Measurements from ENCODE around the gene OSBP2.

OSBP2 gene

GRCh38 chr22:30856741-30857502 is 162.2 kb downstream of the OSBP2 start:
- DNase-seq (ENCODE audit: low read depth): no peak
- TF ChIP-seq, protein P1, sequence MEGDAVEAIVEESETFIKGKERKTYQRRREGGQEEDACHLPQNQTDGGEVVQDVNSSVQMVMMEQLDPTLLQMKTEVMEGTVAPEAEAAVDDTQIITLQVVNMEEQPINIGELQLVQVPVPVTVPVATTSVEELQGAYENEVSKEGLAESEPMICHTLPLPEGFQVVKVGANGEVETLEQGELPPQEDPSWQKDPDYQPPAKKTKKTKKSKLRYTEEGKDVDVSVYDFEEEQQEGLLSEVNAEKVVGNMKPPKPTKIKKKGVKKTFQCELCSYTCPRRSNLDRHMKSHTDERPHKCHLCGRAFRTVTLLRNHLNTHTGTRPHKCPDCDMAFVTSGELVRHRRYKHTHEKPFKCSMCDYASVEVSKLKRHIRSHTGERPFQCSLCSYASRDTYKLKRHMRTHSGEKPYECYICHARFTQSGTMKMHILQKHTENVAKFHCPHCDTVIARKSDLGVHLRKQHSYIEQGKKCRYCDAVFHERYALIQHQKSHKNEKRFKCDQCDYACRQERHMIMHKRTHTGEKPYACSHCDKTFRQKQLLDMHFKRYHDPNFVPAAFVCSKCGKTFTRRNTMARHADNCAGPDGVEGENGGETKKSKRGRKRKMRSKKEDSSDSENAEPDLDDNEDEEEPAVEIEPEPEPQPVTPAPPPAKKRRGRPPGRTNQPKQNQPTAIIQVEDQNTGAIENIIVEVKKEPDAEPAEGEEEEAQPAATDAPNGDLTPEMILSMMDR (conservative IDR thresholded peaks at IDR 0.05; ENCODE audit: low read depth, low read length): no peak
- no peak overlapping the region for H3K4me3 ChIP-seq (ENCODE audit: low read length)

GRCh38 chr22:30857791-30858190 is 163.1 kb downstream of the OSBP2 start:
- H3K4me3 ChIP-seq (ENCODE audit: low read length): no peak overlapping the region
- TF ChIP-seq, protein P1 (conservative IDR thresholded peaks at IDR 0.05; ENCODE audit: low read depth, low read length): no peak
- no peak for DNase-seq (ENCODE audit: low read depth)

DNA sequence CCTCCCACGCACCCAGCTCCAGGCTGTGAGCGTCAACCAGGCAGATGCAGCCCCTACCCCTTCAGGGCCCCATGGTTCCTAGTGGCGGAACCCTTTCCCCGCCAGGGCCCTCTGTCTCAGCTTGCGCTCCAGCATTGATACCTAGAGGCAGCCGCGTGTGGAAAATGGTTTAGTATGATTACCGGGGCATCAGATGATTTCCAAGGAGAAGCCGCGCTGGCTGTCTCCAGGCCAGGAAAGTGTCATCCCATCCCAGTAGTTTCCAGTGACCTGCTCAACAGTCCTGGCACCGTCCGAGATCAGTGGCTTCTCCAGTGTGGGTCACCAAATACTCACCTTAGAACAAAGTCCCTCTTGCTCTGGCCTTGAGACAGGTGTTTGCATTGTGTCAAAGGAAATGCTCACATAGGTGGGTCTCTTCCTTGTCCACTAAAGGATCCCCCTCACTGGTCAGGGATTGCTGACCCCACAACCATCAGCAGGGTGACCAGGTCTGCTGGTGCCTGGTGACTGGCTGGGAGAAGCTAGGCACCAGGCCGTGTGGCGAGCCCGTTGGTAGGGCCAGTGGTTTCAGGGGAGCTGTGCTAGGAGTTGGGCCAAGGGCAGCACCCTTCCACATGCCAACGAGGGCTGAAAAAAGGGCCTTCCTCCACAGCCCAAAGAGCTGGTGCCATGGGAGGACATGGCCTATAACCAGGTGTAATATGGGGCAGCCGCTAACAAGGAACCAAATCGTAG is 164.5 kb downstream of the OSBP2 start:
- TF ChIP-seq, protein P1 (conservative IDR thresholded peaks at IDR 0.05; ENCODE audit: low read depth, low read length): no peak
- no peak overlapping the region for H3K4me3 ChIP-seq (ENCODE audit: low read length)
- DNase-seq (ENCODE audit: low read depth): no peak

- H3K4me3 ChIP-seq (ENCODE audit: low read length): no peak overlapping the region
- TF ChIP-seq, protein P1 (conservative IDR thresholded peaks at IDR 0.05; ENCODE audit: low read depth, low read length): no peak
- no peak for DNase-seq (ENCODE audit: low read depth)
Observed at GRCh38 chr22:30859714-30860095, 165.0 kb downstream of the OSBP2 start.

DNA sequence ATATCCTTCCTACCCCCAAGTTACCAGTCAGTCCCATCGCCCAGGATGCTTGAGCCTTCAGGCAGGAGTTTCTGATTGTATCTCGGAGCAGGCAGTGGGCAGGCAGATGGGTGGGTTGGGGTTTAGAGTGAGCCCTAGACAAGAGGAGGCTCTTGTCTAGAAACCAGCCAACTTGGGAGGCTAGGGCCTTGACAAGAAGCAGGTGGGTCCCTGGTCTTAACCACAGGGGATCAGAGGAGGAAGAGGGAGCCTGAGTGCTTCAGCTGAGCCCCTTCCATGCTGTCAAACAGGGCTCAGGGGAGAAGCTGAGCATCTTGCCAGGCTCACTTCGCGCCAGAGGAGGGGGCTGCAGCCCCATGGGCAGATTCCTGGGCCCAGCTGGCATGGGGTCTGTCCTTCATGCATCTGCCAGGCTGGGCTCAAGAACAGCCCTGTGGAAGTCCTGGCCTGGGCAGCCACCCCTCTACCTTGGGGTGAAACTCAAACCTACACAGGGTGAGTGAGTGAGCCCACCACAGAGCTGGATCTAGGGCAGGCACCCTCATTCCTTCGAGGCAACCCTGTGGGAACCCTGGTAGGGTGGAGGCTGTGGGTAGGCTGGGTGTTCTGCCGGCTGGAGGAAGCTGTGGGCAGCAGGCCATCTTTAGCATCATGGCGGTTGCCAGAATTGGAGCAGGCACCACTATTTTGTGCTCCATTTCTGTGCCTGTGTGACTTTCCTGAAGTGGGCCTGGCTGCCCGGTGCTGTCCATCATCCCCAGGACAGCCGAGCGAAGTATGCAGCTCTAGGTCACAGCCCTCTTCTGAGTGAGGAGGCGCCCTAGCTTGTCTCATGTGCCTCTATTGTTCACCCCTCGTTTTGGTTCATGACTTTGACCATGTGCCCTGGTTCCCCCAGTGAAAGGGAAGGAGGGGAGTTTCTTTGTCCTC is 165.8 kb downstream of the OSBP2 start:
- TF ChIP-seq, protein P1 (conservative IDR thresholded peaks at IDR 0.05; ENCODE audit: low read depth, low read length): no peak
- no peak for DNase-seq (ENCODE audit: low read depth)
- H3K4me3 ChIP-seq (ENCODE audit: low read length): no peak overlapping the region

GRCh38 chr22:30861131-30861530 is 166.5 kb downstream of the OSBP2 start:
- TF ChIP-seq, protein P1 (conservative IDR thresholded peaks at IDR 0.05; ENCODE audit: low read depth, low read length): no peak
- no peak for DNase-seq (ENCODE audit: low read depth)
- no peak overlapping the region for H3K4me3 ChIP-seq (ENCODE audit: low read length)
